A673 (cell line): ENCODE data around the gene VIT. TPM values are rescaled to one million over a fixed set of nuclear protein-coding genes. Genes with fewer than 3 reads are reported as not detected.

Experiments
- BruUV-seq: library from RNA; stranded (reverse); fragments of 400-500 nt; replicated peaks from 2 replicates; lab custom pipeline; 2021; lab: Mats Ljungman, UMichigan
- CTCF ChIA-PET: fragments of 300-600 bp; sonication (Branson Sonifier 250); formaldehyde crosslinking; loops from one replicate; lab custom pipeline; 2022; ENCODE audit warnings: antibody characterized with exemption; lab: Charles Lee
- POLR2A ChIA-PET: fragments of 300-600 bp; sonication (Branson Sonifier 250); formaldehyde crosslinking; loops from one replicate; lab custom pipeline; 2022; ENCODE audit warnings: antibody characterized with exemption; ENCODE audit not compliant: low non-redundant PET; lab: Charles Lee
- DNase-seq: peaks from one replicate; pipeline ENCODE4 v3.0.0-alpha.2; 2015; ENCODE audit warnings: low spot score
- H3K27ac ChIP-seq: fragments of 200-600 bp; sonication (generic); 2 replicates; pipeline ENCODE4 v1.5.1; 2016; ENCODE audit warnings: mixed run types, low read depth, mild to moderate bottlenecking, mixed read lengths, antibody characterized with exemption, low read length; ENCODE audit not compliant: poor library complexity, severe bottlenecking
- H3K27me3 ChIP-seq: fragments of 200-600 bp; sonication (generic); replicated peaks from 2 replicates; pipeline ENCODE4 v1.6.1; 2017; ENCODE audit warnings: mixed run types, low read depth, mild to moderate bottlenecking, mixed read lengths, antibody characterized with exemption, low read length; ENCODE audit not compliant: insufficient read depth, poor library complexity
- H3K36me3 ChIP-seq: fragments of 200-600 bp; sonication (generic); 2 replicates; pipeline ENCODE4 v1.6.1; 2016; ENCODE audit warnings: mixed run types, mild to moderate bottlenecking, mixed read lengths, antibody characterized with exemption, low read length; ENCODE audit not compliant: insufficient read depth, poor library complexity, severe bottlenecking
- H3K4me1 ChIP-seq: fragments of 200-600 bp; sonication (generic); 2 replicates; pipeline ENCODE4 v1.6.1; 2017; ENCODE audit warnings: mixed run types, mild to moderate bottlenecking, mixed read lengths, antibody characterized with exemption, low read length; ENCODE audit not compliant: insufficient read depth, poor library complexity, severe bottlenecking
- H3K4me3 ChIP-seq: fragments of 200-600 bp; sonication (generic); 2 replicates; pipeline ENCODE4 v1.5.1; 2016; ENCODE audit warnings: low read depth, mixed run types, mild to moderate bottlenecking, mixed read lengths, low read length; ENCODE audit not compliant: poor library complexity, severe bottlenecking
- H3K9me3 ChIP-seq: fragments of 200-600 bp; sonication (generic); 2 replicates; pipeline ENCODE4 v1.6.1; 2016; ENCODE audit warnings: mixed run types, low read depth, mild to moderate bottlenecking, mixed read lengths, antibody characterized with exemption, low read length; ENCODE audit not compliant: poor library complexity, severe bottlenecking
- EZH2 ChIP-seq: fragments of 200-600 bp; sonication (generic); IDR thresholded peaks from 2 replicates; pipeline ENCODE4 v1.6.1; 2017; ENCODE audit warnings: borderline replicate concordance, low read depth, mild to moderate bottlenecking, mixed read lengths, antibody characterized with exemption, low read length; ENCODE audit not compliant: poor library complexity, severe bottlenecking
- intact Hi-C: fragments of 100-400 bp; cut with micrococcal nuclease; formaldehyde crosslinking; loops from one replicate; pipeline ENCODE4 v1.10.0; 2022; ENCODE audit not compliant: unreplicated experiment
- total RNA-seq: library from RNA; stranded (reverse); gene quantifications from 2 replicates; pipeline ENCODE4 v1.2.3, GENCODE V29; 2021
- TF ChIP-seq, protein P1 (sequence below): fragments of 300-800, 200-600 bp; sonication (generic); conservative IDR thresholded peaks from 2 replicates; pipeline ENCODE4 v1.5.1; 2017; ENCODE audit warnings: low read depth, mild to moderate bottlenecking, antibody characterized with exemption, low read length, moderate library complexity, mixed read lengths

VIT gene
- total RNA-seq, 1 experiment from 2014 or later: not detected

DNA sequence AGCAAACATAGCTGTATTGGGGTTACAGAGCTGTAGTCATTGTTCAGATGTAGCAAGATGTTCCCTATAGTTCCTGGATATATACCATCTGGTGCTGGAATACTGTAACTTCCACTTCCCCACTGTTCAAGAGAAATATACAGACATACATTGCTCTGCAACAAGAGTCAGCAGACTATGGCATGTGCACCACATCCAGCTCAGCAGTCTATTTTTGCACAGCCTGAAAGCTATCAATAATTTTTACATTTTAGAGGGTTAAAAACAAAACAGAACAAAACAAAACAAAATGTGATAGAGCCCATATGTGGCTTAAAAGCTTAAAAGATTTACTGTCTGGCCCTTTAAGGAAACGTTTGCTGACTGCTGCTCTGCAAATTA lies 31.8 kb upstream of the VIT start:
- no peak overlapping the region for H3K27ac ChIP-seq
- H3K4me3 ChIP-seq: no peak overlapping the region
- BruUV-seq: no TSS peak
- ChIA-PET CTCF (interaction anchor here (1.1 to 1.4 kb wide), 3 partner anchors 15 to 312 kb away, joined by 3 to 8 read pairs (median 4); no protein-coding TSS in a partner anchor), POLR2A (no interaction called here)
- H3K27me3 ChIP-seq: no peaks in the 10 kb centered on the region
- no peaks in the 10 kb centered on the region for H3K9me3 ChIP-seq
- no peaks in the 10 kb centered on the region for H3K36me3 ChIP-seq
- no peaks in the 10 kb centered on the region for H3K4me1 ChIP-seq
- intact Hi-C loops: loop anchor here (2.0 to 10.0 kb wide), 4 partner anchors 110 to 690 kb away; no protein-coding TSS in a partner anchor
- TF ChIP-seq EZH2: no peak
- TF ChIP-seq, protein P1, sequence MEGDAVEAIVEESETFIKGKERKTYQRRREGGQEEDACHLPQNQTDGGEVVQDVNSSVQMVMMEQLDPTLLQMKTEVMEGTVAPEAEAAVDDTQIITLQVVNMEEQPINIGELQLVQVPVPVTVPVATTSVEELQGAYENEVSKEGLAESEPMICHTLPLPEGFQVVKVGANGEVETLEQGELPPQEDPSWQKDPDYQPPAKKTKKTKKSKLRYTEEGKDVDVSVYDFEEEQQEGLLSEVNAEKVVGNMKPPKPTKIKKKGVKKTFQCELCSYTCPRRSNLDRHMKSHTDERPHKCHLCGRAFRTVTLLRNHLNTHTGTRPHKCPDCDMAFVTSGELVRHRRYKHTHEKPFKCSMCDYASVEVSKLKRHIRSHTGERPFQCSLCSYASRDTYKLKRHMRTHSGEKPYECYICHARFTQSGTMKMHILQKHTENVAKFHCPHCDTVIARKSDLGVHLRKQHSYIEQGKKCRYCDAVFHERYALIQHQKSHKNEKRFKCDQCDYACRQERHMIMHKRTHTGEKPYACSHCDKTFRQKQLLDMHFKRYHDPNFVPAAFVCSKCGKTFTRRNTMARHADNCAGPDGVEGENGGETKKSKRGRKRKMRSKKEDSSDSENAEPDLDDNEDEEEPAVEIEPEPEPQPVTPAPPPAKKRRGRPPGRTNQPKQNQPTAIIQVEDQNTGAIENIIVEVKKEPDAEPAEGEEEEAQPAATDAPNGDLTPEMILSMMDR: no peak
- no peak for DNase-seq

DNA sequence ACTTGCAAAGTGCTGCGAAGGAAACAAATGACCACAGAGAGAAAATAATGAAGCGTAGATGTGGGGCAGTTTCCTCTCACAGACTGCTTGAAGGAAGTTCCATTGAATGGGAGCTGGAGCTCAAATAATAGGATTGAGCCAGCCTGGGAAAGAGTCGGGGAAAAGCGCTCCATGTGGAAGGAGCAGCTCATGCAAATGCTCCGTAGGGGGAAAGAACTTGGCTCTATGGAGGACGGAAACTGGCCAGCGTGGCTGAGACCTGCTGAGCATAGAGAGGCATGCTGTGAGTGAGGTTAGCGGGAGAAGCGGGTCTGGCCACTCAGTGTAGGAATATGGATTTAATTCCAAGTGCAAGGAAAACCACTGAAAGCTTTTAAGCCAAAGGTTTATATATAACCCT lies 28.6 kb upstream of the VIT start:
- Histone ChIP-seq H3K27ac (no peak overlapping the region), H3K4me1 (peaks cover 4% of the 10 kb centered on the region), H3K36me3 (no peaks in the 10 kb centered on the region), H3K4me3 (no peak overlapping the region), H3K9me3 (no peaks in the 10 kb centered on the region), H3K27me3 (no peaks in the 10 kb centered on the region)
- ChIA-PET CTCF (no interaction called here), POLR2A (no interaction called here)
- TF ChIP-seq EZH2: no peak
- TF ChIP-seq, protein P1: no peak
- intact Hi-C loops: loop anchor here (10.0 kb wide), 2 partner anchors 113 to 693 kb away; no protein-coding TSS in a partner anchor
- DNase-seq: no peak
- no TSS peak for BruUV-seq

DNA sequence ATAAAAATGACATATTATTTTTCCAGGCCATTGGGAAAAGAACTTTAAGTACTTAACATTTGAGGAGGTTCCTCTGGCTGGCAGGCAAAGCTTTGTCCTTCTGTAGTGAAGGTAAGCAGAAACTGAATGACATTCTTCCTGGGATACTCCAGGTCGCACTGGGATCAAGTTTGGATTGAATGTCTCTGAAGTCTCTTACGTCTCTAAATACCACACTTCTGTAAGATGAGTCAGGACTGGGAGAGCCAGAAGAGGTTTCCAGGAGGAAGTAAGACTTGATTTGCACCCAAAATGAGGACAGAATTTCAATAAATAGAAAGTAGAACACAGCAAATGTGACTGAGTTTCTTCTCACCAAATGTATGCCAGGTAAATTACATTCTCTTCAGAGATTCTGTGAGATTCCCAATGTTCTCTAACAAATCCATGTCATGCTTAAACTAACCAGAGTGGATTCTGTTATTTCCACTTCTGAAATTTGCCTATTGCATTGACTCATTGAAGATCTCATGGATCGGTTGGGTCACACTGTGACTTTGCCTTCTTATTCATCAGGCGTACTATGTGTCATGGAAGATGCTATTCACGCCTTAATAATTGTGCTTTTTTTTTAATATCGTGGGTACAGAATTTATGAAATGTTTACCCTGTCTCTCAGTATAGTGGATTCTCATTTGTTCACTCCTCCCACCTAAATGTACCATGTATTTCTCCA lies 25.5 kb upstream of the VIT start:
- no peaks in the 10 kb centered on the region for H3K9me3 ChIP-seq
- POLR2A ChIA-PET: no interaction called here
- intact Hi-C loops: loop anchor here (10.0 kb wide), 1 partner anchor 796 kb away; no protein-coding TSS in a partner anchor
- no peaks in the 10 kb centered on the region for H3K27me3 ChIP-seq
- no peaks in the 10 kb centered on the region for H3K36me3 ChIP-seq
- no peak overlapping the region for H3K27ac ChIP-seq
- TF ChIP-seq, protein P1: no peak
- no peak for TF ChIP-seq EZH2
- CTCF ChIA-PET: interaction anchor here (0.8 kb wide), 1 partner anchor 114 kb away, joined by 3 read pairs; no protein-coding TSS in a partner anchor
- DNase-seq: no peak
- no TSS peak for BruUV-seq
- H3K4me3 ChIP-seq: no peak overlapping the region
- peaks cover 16% of the 10 kb centered on the region for H3K4me1 ChIP-seq
